Karpas-422 (cell line): ENCODE measurements around the gene SOS1. TPM values are rescaled to one million over a fixed set of nuclear protein-coding genes. Genes with fewer than 3 reads are reported as not detected.

Experiments used
- DNase-seq: peaks from one replicate; pipeline ENCODE4 v3.0.0-alpha.2; 2015
- H2AFZ ChIP-seq: fragments of 200-600 bp; sonication (generic); 2 replicates; pipeline ENCODE4 v1.6.1; 2014; ENCODE audit warnings: antibody characterized with exemption, low read length, mixed read lengths
- H3K27ac ChIP-seq: fragments of 200-600 bp; sonication (generic); 2 replicates; pipeline ENCODE4 v1.5.1; 2014; ENCODE audit warnings: mild to moderate bottlenecking, low read length, moderate library complexity
- H3K27me3 ChIP-seq: fragments of 200-600 bp; sonication (generic); 2 replicates; pipeline ENCODE4 v1.6.1; 2014; ENCODE audit warnings: low read length, mixed read lengths
- H3K36me3 ChIP-seq: fragments of 200-600 bp; sonication (generic); 2 replicates; pipeline ENCODE4 v1.6.1; 2014; ENCODE audit warnings: low read length, mixed read lengths; ENCODE audit not compliant: insufficient read depth
- H3K4me1 ChIP-seq: fragments of 200-600 bp; sonication (generic); 2 replicates; pipeline ENCODE4 v1.6.1; 2014; ENCODE audit warnings: mild to moderate bottlenecking, low read length, mixed read lengths
- H3K4me2 ChIP-seq: fragments of 200-600 bp; sonication (generic); 2 replicates; pipeline ENCODE4 v1.6.1; 2014; ENCODE audit warnings: low read length, low read depth, mild to moderate bottlenecking; ENCODE audit not compliant: poor library complexity, severe bottlenecking
- H3K4me3 ChIP-seq: fragments of 200-600 bp; sonication (generic); 2 replicates; pipeline ENCODE4 v1.5.1; 2014; ENCODE audit warnings: mild to moderate bottlenecking, antibody characterized with exemption, low read length, mixed read lengths
- H3K79me2 ChIP-seq: fragments of 200-600 bp; sonication (generic); 2 replicates; pipeline ENCODE4 v1.6.1; 2014; ENCODE audit warnings: mild to moderate bottlenecking, low read length, mixed read lengths
- H3K9ac ChIP-seq: fragments of 200-600 bp; sonication (generic); 2 replicates; pipeline ENCODE4 v1.6.0; 2014; ENCODE audit warnings: low read length
- H3K9me2 ChIP-seq: fragments of 200-600 bp; sonication (generic), shearing (Covaris generic); replicated peaks from 2 replicates; pipeline ENCODE4 v1.6.0; 2014; ENCODE audit warnings: mild to moderate bottlenecking, low read length, moderate library complexity; ENCODE audit not compliant: insufficient read depth
- H3K9me3 ChIP-seq: fragments of 300-700, 200-600 bp; sonication (generic); 2 replicates; pipeline ENCODE4 v1.6.1; 2014; ENCODE audit warnings: low read length, mixed read lengths
- H4K20me1 ChIP-seq: fragments of 200-600 bp; sonication (generic); 2 replicates; pipeline ENCODE4 v1.6.1; 2014; ENCODE audit warnings: mild to moderate bottlenecking, antibody characterized with exemption, low read length, low read depth; ENCODE audit not compliant: insufficient read depth
- total RNA-seq: library from RNA; depleted of rRNA; stranded (reverse); fragments of >200 nt; shearing (Covaris generic); gene quantifications from 2 replicates; pipeline ENCODE4 v1.2.3, GENCODE V29; 2014; ENCODE audit warnings: low replicate concordance

The SOS1 gene
- total RNA-seq, 1 experiment from 2014 or later: 91.7 TPM

DNA sequence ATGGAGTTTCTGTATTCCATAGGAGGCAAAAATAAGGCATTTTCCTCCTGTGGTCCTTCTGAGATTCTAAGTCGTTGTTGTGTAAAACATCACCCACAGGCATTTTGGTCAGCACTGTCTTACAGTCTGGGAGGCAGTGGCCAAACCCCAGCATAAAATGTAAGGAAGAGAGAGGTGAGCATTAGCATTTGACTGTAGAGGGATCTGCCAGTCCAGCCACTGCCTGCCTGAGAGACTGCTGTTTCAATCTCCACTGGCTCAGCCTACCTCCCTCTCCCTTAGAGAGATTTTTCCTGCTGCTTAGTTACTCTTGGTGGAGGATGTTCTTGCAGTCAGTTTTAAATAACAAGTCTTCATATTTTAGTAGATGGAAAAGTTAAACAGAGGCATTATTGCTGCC, 154.2 kb downstream of the SOS1 start:
- H3K27me3 ChIP-seq: no peaks in the 10 kb centered on the region
- H3K79me2 ChIP-seq: no peaks in the 10 kb centered on the region
- H3K4me2 ChIP-seq: no peak overlapping the region
- H3K36me3 ChIP-seq: no peaks in the 10 kb centered on the region
- H3K4me3 ChIP-seq: no peak overlapping the region
- H3K9ac ChIP-seq: no peak overlapping the region
- no peaks in the 10 kb centered on the region for H4K20me1 ChIP-seq
- no peaks in the 10 kb centered on the region for H3K9me3 ChIP-seq
- no peak overlapping the region for H2AFZ ChIP-seq
- H3K4me1 ChIP-seq: no peaks in the 10 kb centered on the region
- no peak overlapping the region for H3K27ac ChIP-seq
- DNase-seq: no peak
- no peaks in the 10 kb centered on the region for H3K9me2 ChIP-seq

DNA sequence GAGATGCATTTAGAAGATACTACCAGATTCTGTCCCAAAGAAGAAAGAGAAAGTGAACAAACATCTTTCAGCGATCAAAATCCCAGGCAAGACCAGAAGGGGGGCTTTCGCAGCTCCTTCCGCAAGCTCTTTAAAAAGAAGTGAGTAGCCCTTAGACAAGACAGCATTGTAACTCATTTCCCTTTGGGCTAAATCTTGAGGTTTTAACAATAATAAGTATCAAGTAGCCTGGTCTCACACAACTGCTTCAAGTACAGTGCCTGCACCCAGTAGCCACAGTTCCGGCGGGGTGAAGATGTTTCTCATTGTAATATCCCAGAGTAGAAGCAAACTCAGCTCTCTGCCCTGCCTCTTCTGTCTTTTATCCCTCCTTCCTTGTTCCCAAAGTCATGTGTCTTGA, 154.8 kb downstream of the SOS1 start:
- Histone ChIP-seq H3K9me2 (no peaks in the 10 kb centered on the region), H3K9ac (no peak overlapping the region), H4K20me1 (no peaks in the 10 kb centered on the region), H2AFZ (no peak overlapping the region), H3K79me2 (no peaks in the 10 kb centered on the region), H3K27ac (no peak overlapping the region), H3K36me3 (no peaks in the 10 kb centered on the region), H3K4me1 (no peaks in the 10 kb centered on the region), H3K4me2 (no peak overlapping the region), H3K4me3 (no peak overlapping the region), H3K9me3 (no peaks in the 10 kb centered on the region), H3K27me3 (no peaks in the 10 kb centered on the region)
- DNase-seq: no peak

DNA sequence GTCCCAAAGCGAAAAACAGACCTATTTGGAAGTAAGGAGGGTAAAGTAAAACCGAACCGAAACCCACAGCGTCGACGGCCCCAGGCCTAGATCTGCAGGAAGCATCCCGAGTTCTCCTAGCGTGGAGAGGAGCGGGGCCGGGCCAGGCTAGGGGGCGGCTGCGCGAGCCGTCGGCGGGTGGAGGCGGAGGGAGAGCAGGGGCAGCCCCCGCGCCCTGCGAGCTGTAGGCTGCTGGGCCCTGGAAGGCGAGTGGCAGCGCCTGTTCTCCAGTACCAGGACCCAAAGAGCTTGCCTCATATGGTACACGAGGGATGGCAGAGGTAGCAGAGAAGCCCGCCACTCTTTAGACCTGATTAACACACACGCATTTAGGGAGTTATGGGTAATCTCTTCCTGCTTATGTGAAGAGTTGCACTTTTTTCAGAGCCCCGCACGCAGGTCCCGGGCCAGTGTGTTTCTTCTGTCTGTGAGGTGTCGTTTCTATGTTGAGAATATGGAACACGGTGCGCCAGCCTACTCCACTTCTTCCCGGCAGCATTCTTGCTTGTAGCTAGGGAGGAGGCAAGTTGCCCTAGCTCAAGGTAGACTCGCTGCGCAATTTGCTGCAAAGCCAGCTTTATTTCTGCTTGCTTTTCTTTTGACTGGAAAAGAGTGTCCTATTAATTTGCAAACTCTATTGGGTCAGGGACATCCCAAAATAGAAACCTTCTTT, 160.1 kb downstream of the SOS1 start:
- Histone ChIP-seq H3K79me2 (no peaks in the 10 kb centered on the region), H3K9ac (no peak overlapping the region), H3K4me1 (no peaks in the 10 kb centered on the region), H4K20me1 (no peaks in the 10 kb centered on the region), H3K27ac (no peak overlapping the region), H3K27me3 (no peaks in the 10 kb centered on the region), H3K4me3 (no peak overlapping the region), H3K9me3 (no peaks in the 10 kb centered on the region), H3K9me2 (no peaks in the 10 kb centered on the region), H3K4me2 (no peak overlapping the region), H3K36me3 (no peaks in the 10 kb centered on the region), H2AFZ (no peak overlapping the region)
- DNase-seq: no peak

DNA sequence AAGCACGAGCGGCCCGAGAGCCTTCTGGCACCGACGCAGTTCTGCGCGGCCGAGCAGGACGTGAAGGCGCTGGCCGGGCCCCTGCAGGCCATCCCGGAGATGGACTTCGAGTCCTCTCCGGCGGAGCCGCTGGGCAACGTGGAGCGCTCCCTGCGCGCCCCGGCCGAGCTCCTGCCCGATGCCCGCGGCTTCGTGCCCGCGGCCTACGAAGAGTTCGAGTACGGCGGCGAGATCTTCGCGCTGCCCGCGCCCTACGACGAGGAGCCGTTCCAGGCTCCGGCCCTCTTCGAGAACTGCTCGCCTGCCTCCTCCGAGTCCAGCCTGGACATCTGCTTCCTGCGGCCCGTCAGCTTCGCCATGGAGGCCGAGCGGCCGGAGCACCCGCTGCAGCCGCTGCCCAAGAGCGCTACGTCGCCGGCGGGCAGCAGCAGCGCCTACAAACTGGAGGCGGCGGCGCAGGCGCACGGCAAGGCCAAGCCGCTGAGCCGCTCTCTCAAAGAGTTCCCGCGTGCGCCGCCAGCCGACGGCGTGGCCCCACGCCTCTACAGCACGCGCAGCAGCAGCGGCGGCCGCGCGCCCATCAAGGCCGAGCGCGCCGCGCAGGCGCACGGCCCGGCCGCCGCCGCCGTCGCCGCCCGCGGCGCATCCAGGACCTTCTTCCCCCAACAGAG, 160.8 kb downstream of the SOS1 start:
- H3K9me3 ChIP-seq: no peaks in the 10 kb centered on the region

GRCh38 chr2:38959466-38959865, 161.4 kb downstream of the SOS1 start:
- H3K36me3 ChIP-seq: no peaks in the 10 kb centered on the region
- no peaks in the 10 kb centered on the region for H3K9me3 ChIP-seq
- H3K27ac ChIP-seq: no peak overlapping the region
- H3K4me3 ChIP-seq: no peak overlapping the region
- no peak overlapping the region for H2AFZ ChIP-seq
- H3K4me1 ChIP-seq: no peaks in the 10 kb centered on the region
- DNase-seq: no peak
- no peaks in the 10 kb centered on the region for H3K27me3 ChIP-seq
- H3K9ac ChIP-seq: no peak overlapping the region
- no peaks in the 10 kb centered on the region for H3K9me2 ChIP-seq
- H4K20me1 ChIP-seq: no peaks in the 10 kb centered on the region
- H3K4me2 ChIP-seq: no peak overlapping the region
- no peaks in the 10 kb centered on the region for H3K79me2 ChIP-seq

More for the DNA sequence above, 160.8 kb downstream of the SOS1 start:
- no peak for DNase-seq
- Histone ChIP-seq H3K79me2 (no peaks in the 10 kb centered on the region), H2AFZ (no peak overlapping the region), H4K20me1 (no peaks in the 10 kb centered on the region), H3K27me3 (no peaks in the 10 kb centered on the region), H3K36me3 (no peaks in the 10 kb centered on the region), H3K4me3 (no peak overlapping the region), H3K9me2 (no peaks in the 10 kb centered on the region), H3K9ac (no peak overlapping the region), H3K4me2 (no peak overlapping the region), H3K4me1 (no peaks in the 10 kb centered on the region), H3K27ac (no peak overlapping the region)

- H3K9me3 ChIP-seq: no peaks in the 10 kb centered on the region
These were observed 162.9 kb downstream of the SOS1 start for GRCh38 chr2:38957972-38958371.

GRCh38 chr2:38951766-38952165, 169.1 kb downstream of the SOS1 start:
- Histone ChIP-seq H3K79me2 (no peaks in the 10 kb centered on the region), H3K27me3 (no peaks in the 10 kb centered on the region), H2AFZ (no peak overlapping the region), H3K9me2 (no peaks in the 10 kb centered on the region), H3K4me1 (no peaks in the 10 kb centered on the region), H3K27ac (no peak overlapping the region), H4K20me1 (no peaks in the 10 kb centered on the region), H3K9me3 (no peaks in the 10 kb centered on the region), H3K4me2 (no peak overlapping the region), H3K4me3 (no peak overlapping the region), H3K9ac (no peak overlapping the region), H3K36me3 (no peaks in the 10 kb centered on the region)
- no peak for DNase-seq

More at GRCh38 chr2:38957972-38958371, 162.9 kb downstream of the SOS1 start:
- Histone ChIP-seq H3K4me2 (no peak overlapping the region), H2AFZ (no peak overlapping the region), H3K36me3 (no peaks in the 10 kb centered on the region), H4K20me1 (no peaks in the 10 kb centered on the region), H3K4me3 (no peak overlapping the region), H3K9ac (no peak overlapping the region), H3K27ac (no peak overlapping the region), H3K4me1 (no peaks in the 10 kb centered on the region), H3K79me2 (no peaks in the 10 kb centered on the region), H3K27me3 (no peaks in the 10 kb centered on the region), H3K9me2 (no peaks in the 10 kb centered on the region)
- no peak for DNase-seq

DNA sequence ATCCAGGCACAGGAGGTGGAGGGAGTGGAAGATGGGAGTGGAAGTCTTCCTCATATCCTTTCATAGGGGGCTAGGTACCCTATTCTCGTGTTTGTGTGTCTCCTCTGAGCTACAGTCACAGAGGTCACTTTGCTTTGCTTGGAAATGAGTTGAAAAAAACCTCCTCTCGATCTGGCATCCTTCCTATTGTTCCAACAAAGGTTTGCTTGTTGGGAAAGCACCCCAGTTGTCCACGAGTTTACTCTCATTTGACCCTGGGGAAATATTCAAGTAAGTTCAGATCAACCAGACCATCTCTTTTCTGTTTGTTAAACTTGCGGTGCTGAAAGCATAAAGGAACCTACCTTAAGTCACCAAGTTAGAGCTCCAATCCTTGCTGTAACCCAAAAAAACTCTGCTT, 171.9 kb downstream of the SOS1 start:
- Histone ChIP-seq H3K9me3 (no peaks in the 10 kb centered on the region), H3K4me2 (no peak overlapping the region), H2AFZ (no peak overlapping the region), H3K79me2 (no peaks in the 10 kb centered on the region), H3K4me3 (no peak overlapping the region), H3K9ac (no peak overlapping the region), H3K4me1 (no peaks in the 10 kb centered on the region), H3K27ac (no peak overlapping the region), H3K27me3 (no peaks in the 10 kb centered on the region), H3K36me3 (no peaks in the 10 kb centered on the region), H4K20me1 (no peaks in the 10 kb centered on the region), H3K9me2 (no peaks in the 10 kb centered on the region)
- no peak for DNase-seq
